Mucosa of stomach (tissue), 1 donor: ENCODE measurements around the gene P2RX5.
"Not testable (repeated sequence)": the region's sequence is repeated elsewhere in the genome, so short reads cannot be mapped to it uniquely, and the experiment has no call there.

Experiments used
- H3K27me3 ChIP-seq: one replicate; pipeline ENCODE4 v1.7.0; 2013; ENCODE audit warnings: mild to moderate bottlenecking, low read length; ENCODE audit not compliant: control insufficient read depth, insufficient read depth
- H3K36me3 ChIP-seq: one replicate; pipeline ENCODE4 v1.7.0; 2013; ENCODE audit warnings: low read length; ENCODE audit not compliant: control insufficient read depth, insufficient read depth
- H3K4me1 ChIP-seq: one replicate; pipeline ENCODE4 v1.7.0; 2013; ENCODE audit warnings: mild to moderate bottlenecking, low read length; ENCODE audit not compliant: control insufficient read depth, insufficient read depth
- H3K4me3 ChIP-seq: one replicate; pipeline ENCODE4 v1.7.0; 2013; ENCODE audit warnings: low read length
- H3K9ac ChIP-seq: one replicate; pipeline ENCODE4 v1.7.0; 2013; ENCODE audit warnings: mild to moderate bottlenecking, low read length, moderate library complexity
- H3K9me3 ChIP-seq: one replicate; pipeline ENCODE4 v1.7.0; 2013; ENCODE audit warnings: mild to moderate bottlenecking, low read length, moderate library complexity; ENCODE audit not compliant: control insufficient read depth
- donor health status: Pancreatic carcinoma.

P2RX5 gene, protein sequence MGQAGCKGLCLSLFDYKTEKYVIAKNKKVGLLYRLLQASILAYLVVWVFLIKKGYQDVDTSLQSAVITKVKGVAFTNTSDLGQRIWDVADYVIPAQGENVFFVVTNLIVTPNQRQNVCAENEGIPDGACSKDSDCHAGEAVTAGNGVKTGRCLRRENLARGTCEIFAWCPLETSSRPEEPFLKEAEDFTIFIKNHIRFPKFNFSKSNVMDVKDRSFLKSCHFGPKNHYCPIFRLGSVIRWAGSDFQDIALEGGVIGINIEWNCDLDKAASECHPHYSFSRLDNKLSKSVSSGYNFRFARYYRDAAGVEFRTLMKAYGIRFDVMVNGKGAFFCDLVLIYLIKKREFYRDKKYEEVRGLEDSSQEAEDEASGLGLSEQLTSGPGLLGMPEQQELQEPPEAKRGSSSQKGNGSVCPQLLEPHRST

DNA sequence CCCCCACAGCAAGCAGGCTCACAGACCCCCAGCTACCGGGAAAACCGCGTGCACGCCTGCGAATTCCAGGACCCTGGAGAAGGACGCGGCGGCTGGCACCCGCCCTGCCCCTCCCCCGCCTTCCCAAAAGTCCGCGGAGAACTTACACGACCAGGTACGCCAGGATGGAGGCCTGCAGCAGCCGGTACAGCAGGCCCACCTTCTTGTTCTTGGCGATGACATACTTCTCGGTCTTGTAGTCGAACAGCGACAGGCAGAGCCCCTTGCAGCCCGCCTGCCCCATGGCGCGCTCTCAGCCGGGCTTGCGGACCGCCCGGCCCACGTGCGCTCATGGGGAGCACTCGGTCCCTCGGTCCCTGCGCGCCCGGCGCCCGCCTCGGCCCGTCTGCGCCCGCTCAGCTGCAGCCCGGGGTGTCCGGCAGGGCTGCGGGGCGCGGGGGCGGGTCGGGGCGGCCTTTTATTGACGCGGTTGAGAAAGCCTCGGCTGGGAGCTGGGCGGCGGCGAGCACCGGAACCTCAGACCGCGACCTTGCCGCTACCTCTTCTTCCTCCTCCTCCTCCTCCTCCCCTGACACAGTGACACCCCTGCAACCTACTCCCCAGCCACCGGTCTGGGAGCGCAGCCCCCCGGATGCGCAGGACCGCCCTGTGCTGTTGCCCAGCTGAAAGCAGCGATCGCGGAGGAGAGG lies at the start of gene P2RX5:
TSS of gene P2RX5 (minus strand) at position 433 of the 689 bp plus-strand sequence. CDS start at position 283, 150 bp downstream.
- H3K4me3 ChIP-seq = no peak within 1 kb of the TSS
- peaks cover 39% of the 10 kb centered on the region for H3K27me3 ChIP-seq
- no peak within 1 kb of the TSS for H3K9ac ChIP-seq
- peaks cover 10% of the 10 kb centered on the region for H3K4me1 ChIP-seq
- no peaks in the 10 kb centered on the region for H3K36me3 ChIP-seq
- no peaks in the 10 kb centered on the region for H3K9me3 ChIP-seq

- Histone ChIP-seq H3K4me1 (no peaks in the 10 kb centered on the region), H3K9me3 (no peaks in the 10 kb centered on the region), H3K36me3 (no peaks in the 10 kb centered on the region), H3K9ac (no peak overlapping the region), H3K4me3 (no peak overlapping the region), H3K27me3 (no peaks in the 10 kb centered on the region)
These were observed 49.1 kb upstream of the P2RX5 start for GRCh38 chr17:3745071-3745470.

- Histone ChIP-seq H3K4me1 (peaks cover 3% of the 10 kb centered on the region), H3K4me3 (no peak overlapping the region)
These were observed 48.1 kb upstream of the P2RX5 start for GRCh38 chr17:3744014-3744413.

DNA sequence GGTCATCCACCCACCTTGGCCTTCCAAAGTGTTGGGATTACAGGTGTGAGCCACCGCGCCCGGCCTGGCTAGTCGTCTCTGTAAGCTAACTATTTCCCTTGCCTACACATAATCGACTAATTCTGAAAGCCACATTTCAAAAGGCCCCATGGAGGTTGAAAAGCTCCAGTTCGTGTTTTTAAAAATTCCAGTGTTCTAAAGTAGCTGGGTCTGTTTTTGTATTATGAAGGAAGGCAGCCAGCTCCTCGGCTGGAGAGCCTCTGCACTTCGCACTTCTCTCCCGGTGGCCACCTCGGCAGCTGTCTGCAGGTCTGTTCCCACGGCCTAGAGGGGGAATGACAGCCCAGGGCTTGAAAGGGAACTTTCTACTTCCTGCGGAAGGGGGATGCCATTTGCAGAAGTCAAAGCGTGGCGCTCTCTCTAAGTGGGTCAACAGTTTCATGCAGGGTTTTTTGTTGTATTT lies 44.7 kb upstream of the P2RX5 start:
- H3K4me1 ChIP-seq = peaks cover 18% of the 10 kb centered on the region
- H3K9me3 ChIP-seq = no peaks in the 10 kb centered on the region
- H3K27me3 ChIP-seq = no peaks in the 10 kb centered on the region
- no peak overlapping the region for H3K4me3 ChIP-seq
- no peak overlapping the region for H3K9ac ChIP-seq
- H3K36me3 ChIP-seq = no peaks in the 10 kb centered on the region

More at GRCh38 chr17:3744014-3744413, 48.1 kb upstream of the P2RX5 start:
- Histone ChIP-seq H3K9me3 (no peaks in the 10 kb centered on the region), H3K36me3 (no peaks in the 10 kb centered on the region), H3K9ac (no peak overlapping the region), H3K27me3 (no peaks in the 10 kb centered on the region)

DNA sequence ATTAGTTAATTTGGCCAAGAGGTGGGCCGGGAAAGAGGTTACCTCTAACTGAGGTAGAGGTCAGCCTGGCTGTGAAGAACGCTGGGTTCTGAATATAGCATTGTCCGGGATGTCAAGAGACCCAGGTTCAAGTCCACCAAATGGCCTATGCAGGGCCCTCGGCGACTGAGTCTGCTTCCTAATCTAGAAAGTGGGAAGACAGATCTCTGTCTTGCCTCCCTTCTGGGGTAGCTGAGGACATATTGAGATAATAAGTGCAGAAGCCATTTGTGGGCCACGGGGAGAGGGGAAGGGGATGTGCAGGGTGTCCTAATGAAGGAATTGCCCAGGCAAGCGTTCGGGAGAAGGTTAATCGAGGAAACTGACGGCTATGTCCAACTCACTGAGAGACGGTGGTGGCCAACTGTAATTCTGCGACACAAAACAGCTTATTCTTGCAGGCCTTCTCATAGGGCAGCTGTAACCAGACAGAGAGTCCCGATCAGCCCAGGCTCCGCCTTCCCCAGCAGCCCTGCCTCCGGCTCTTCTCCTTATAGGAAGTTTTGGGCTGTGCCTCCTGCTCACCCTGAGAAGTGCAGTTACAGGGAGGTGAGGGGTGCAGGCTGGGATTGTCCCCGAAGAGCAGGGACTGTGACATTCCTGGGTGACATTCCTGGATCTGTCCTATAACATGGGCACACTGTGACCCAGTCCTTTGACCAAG lies 43.6 kb upstream of the P2RX5 start:
- peaks cover 18% of the 10 kb centered on the region for H3K4me1 ChIP-seq
- no peaks in the 10 kb centered on the region for H3K9me3 ChIP-seq
- no peaks in the 10 kb centered on the region for H3K27me3 ChIP-seq
- H3K36me3 ChIP-seq = no peaks in the 10 kb centered on the region
- H3K9ac ChIP-seq = no peak overlapping the region
- H3K4me3 ChIP-seq = no peak overlapping the region

DNA sequence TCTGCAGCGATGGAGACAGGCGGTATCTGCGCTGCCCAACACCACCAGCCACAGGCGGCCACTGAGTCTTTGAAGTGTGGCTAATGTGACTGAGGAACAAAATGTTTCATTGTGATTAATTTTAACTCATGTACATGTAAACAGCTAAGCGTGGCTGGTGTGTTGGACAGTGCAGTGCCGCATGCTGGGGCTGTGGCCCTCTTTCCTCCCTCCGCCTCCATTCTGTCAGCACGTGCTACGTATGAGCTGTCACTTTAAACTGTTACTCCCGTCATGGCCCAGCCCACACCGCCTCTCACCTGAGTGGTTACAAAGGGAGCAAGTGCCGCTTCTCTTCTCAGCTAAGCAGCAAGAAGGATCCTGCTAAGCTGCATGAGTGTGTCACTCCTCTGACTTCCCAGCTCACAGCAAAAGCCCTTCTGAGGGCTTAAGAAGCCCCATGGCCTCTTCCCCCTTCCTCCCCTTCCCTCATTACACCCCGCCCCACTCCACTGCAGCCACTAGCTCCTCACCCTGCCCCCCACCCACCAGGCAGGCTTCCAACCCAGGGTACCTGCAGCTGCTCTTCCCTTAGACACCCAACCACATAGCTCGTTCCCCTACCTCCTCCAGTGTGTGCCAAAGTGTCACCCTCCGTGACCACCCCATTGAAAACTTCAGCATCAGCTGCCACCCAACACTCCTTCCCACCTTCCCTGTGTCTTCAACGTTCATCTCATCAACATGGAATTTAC lies 42.8 kb upstream of the P2RX5 start:
- no peaks in the 10 kb centered on the region for H3K36me3 ChIP-seq
- H3K4me3 ChIP-seq = no peak overlapping the region
- no peaks in the 10 kb centered on the region for H3K9me3 ChIP-seq
- H3K27me3 ChIP-seq = no peaks in the 10 kb centered on the region
- H3K4me1 ChIP-seq = peaks cover 23% of the 10 kb centered on the region
- no peak overlapping the region for H3K9ac ChIP-seq

- H3K36me3 ChIP-seq = no peaks in the 10 kb centered on the region
- H3K9ac ChIP-seq = no peak overlapping the region
- peaks cover 26% of the 10 kb centered on the region for H3K4me1 ChIP-seq
- no peak overlapping the region for H3K4me3 ChIP-seq
- H3K27me3 ChIP-seq = no peaks in the 10 kb centered on the region
- no peaks in the 10 kb centered on the region for H3K9me3 ChIP-seq
These were observed 39.6 kb upstream of the P2RX5 start for GRCh38 chr17:3735515-3735914.

GRCh38 chr17:3734911-3735276 lies 38.9 kb upstream of the P2RX5 start:
- H3K27me3 ChIP-seq, H3K36me3 ChIP-seq, H3K9ac ChIP-seq, H3K9me3 ChIP-seq, H3K4me3 ChIP-seq: not testable (repeated sequence)
- H3K4me1 ChIP-seq = peaks cover 26% of the 10 kb centered on the region

GRCh38 chr17:3732210-3732621 lies 36.3 kb upstream of the P2RX5 start:
- no peaks in the 10 kb centered on the region for H3K36me3 ChIP-seq
- H3K4me3 ChIP-seq = no peak overlapping the region
- no peaks in the 10 kb centered on the region for H3K27me3 ChIP-seq
- no peaks in the 10 kb centered on the region for H3K9me3 ChIP-seq
- H3K9ac ChIP-seq = no peak overlapping the region
- peaks cover 8% of the 10 kb centered on the region for H3K4me1 ChIP-seq

GRCh38 chr17:3730881-3731429 lies 35.0 kb upstream of the P2RX5 start:
- Histone ChIP-seq H3K36me3 (no peaks in the 10 kb centered on the region), H3K4me3 (no peak overlapping the region), H3K9ac (no peak overlapping the region), H3K4me1 (peaks cover 8% of the 10 kb centered on the region), H3K27me3 (no peaks in the 10 kb centered on the region), H3K9me3 (no peaks in the 10 kb centered on the region)

- Histone ChIP-seq H3K27me3 (no peaks in the 10 kb centered on the region), H3K9ac (no peak overlapping the region), H3K36me3 (no peaks in the 10 kb centered on the region), H3K4me1 (peaks cover 8% of the 10 kb centered on the region), H3K4me3 (no peak overlapping the region), H3K9me3 (no peaks in the 10 kb centered on the region)
These were observed 33.9 kb upstream of the P2RX5 start for GRCh38 chr17:3729881-3730280.
